Lung (tissue), 12 donors: Measurements from ENCODE around the gene HPSE2. TPM values are rescaled to one million over a fixed set of nuclear protein-coding genes. Genes with fewer than 3 reads are reported as not detected.

Source experiments
- ATAC-seq: fragments of 200-7000 bp; cut with Tn5 transposase; one replicate; pipeline ENCODE4 v1.9.1; 2020; ENCODE audit warnings: moderate number of reproducible peaks; ENCODE audit not compliant: insufficient read depth, low FRiP score
- DNase-seq, 3 donors: peaks; one replicate each; pipeline ENCODE4 v3.0.0-alpha.2; 2013 to 2017
- H3K27ac ChIP-seq, 2 donors: one replicate each; pipeline ENCODE4 v1.5.1; 2013; ENCODE audit warnings: mild to moderate bottlenecking in 2 of 2, moderate library complexity in 2 of 2, control low read depth in 1 of 2, inconsistent platforms in 1 of 2, low read depth in 1 of 2, low read length in 1 of 2
- H3K27me3 ChIP-seq, 3 donors: one replicate each; pipeline ENCODE4 v1.5.1; 2013; ENCODE audit warnings: low read length in 2 of 3; ENCODE audit not compliant: control insufficient read depth in 3 of 3, insufficient read depth in 3 of 3
- H3K36me3 ChIP-seq, 4 donors: one replicate each; pipeline ENCODE4 v1.5.1; 2013; ENCODE audit warnings: low read length in 4 of 4, mild to moderate bottlenecking in 1 of 4, moderate library complexity in 1 of 4; ENCODE audit not compliant: control insufficient read depth in 4 of 4, insufficient read depth in 4 of 4
- H3K4me1 ChIP-seq, 5 donors: one replicate each; pipeline ENCODE4 v1.5.1; 2013; ENCODE audit warnings: low read length in 5 of 5, mild to moderate bottlenecking in 2 of 5, moderate library complexity in 1 of 5; ENCODE audit not compliant: control insufficient read depth in 5 of 5, insufficient read depth in 5 of 5
- H3K4me3 ChIP-seq: one replicate; pipeline ENCODE4 v1.5.1; 2013; ENCODE audit warnings: mild to moderate bottlenecking, control low read depth, moderate library complexity
- H3K9ac ChIP-seq, 2 donors: one replicate each; pipeline ENCODE4 v1.5.1; 2013; ENCODE audit warnings: low read length in 2 of 2, control low read depth in 1 of 2; ENCODE audit not compliant: insufficient read depth in 1 of 2
- H3K9me3 ChIP-seq, 4 donors: one replicate each; pipeline ENCODE4 v1.5.1; 2013; ENCODE audit warnings: low read length in 3 of 4, mild to moderate bottlenecking in 1 of 4, moderate library complexity in 1 of 4; ENCODE audit not compliant: control insufficient read depth in 4 of 4, insufficient read depth in 3 of 4
- WGBS, 2 donors: extraction: QIAGEN DNeasy Blood & Tissue Kit; methylation state at CpG; one replicate each; pipeline ENCODE4 v1.1.7; 2013; 5-methylcytosine and 5-hydroxymethylcytosine counted together
- polyA plus RNA-seq, 2 donors: library from polyadenylated mRNA; stranded (reverse); fragments of 200-250 nt; gene quantifications; one replicate each; pipeline ENCODE4 v1.2.1, GENCODE V29; 2013
- total RNA-seq, 2 donors: library from RNA; depleted of rRNA in 1 of 2; stranded (reverse); fragments of >200 nt in 1 of 2; gene quantifications; one replicate each; pipeline ENCODE4 v1.2.1, GENCODE V29; 2014 to 2021
- TF ChIP-seq, protein P1 (sequence below): IDR thresholded peaks from 2 replicates; pipeline ENCODE4 v1.5.1; 2012; ENCODE audit warnings: mild to moderate bottlenecking; ENCODE audit errors: control extremely low read depth, extremely low read depth
- donor health status: control.
- donor health status: control.
- donor health status: Bipolar disorder and iron deficiency.
- donor health status: healthy.
- donor health status: DM: yes; HTN: yes; CAD: no.

Gene HPSE2
- total and polyA plus RNA-seq, 4 donors, result 0.32 to 47.3 (median 1.9) TPM

DNA sequence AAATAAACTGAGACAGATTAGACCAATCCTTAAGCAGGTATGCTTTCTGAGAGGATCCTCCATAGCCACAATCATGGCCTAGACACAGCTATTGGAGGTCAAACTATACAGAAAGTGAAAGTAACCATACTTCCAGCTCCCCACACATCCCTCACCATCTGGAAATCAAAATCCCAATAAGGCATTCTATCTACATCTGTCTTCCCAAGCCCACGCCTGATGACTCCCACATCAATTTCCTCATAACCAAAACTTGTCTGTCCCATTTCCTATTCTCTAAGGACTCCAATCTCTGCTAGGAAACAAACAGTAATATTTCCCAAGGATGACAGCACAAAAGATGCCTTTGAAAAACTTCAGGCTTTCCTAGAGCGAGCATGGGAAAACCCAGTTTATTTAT is 541.6 kb downstream of the HPSE2 start:
- H3K4me1 ChIP-seq, result peaks cover 0 to 13% (median 0%) of the 10 kb centered on the region in 5 donors
- TF ChIP-seq, protein P1, sequence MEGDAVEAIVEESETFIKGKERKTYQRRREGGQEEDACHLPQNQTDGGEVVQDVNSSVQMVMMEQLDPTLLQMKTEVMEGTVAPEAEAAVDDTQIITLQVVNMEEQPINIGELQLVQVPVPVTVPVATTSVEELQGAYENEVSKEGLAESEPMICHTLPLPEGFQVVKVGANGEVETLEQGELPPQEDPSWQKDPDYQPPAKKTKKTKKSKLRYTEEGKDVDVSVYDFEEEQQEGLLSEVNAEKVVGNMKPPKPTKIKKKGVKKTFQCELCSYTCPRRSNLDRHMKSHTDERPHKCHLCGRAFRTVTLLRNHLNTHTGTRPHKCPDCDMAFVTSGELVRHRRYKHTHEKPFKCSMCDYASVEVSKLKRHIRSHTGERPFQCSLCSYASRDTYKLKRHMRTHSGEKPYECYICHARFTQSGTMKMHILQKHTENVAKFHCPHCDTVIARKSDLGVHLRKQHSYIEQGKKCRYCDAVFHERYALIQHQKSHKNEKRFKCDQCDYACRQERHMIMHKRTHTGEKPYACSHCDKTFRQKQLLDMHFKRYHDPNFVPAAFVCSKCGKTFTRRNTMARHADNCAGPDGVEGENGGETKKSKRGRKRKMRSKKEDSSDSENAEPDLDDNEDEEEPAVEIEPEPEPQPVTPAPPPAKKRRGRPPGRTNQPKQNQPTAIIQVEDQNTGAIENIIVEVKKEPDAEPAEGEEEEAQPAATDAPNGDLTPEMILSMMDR, result no peak
- peaks cover 0 to 2% (median 0%) of the 10 kb centered on the region in 4 donors for H3K9me3 ChIP-seq
- H3K27me3 ChIP-seq, result no peaks in the 10 kb centered on the region
- 63 to 68% methylated on average over 2 of the region's 2 CpGs for WGBS, 2 donors
- peak in 2 of 3 donors; percentile 21 to 33 for DNase-seq
- H3K4me3 ChIP-seq, result no peak overlapping the region
- no peak overlapping the region for H3K27ac ChIP-seq
- H3K36me3 ChIP-seq, result no peaks in the 10 kb centered on the region
- no peak overlapping the region for H3K9ac ChIP-seq
- no peak for ATAC-seq

DNA sequence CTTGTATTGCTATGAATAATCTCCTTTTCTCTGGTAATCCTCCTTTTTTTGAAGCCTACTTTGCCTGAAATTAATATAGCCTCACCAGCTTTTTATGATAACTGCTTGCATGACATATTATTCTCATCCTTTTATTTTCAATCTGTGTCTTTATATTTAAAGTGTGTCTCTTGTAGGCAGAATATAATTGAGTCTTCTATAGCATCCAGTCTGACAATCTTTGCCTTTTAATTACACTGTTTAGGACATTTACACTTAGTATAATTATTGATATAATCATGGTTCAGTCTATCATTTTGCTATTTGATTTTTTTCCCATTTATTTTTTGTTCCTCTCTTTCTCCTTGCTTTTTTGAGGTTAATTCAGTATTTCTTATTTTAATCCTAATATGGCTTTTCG is 548.0 kb downstream of the HPSE2 start:
- no peak for ATAC-seq
- no peak overlapping the region for H3K4me3 ChIP-seq
- peaks cover 0 to 2% (median 2%) of the 10 kb centered on the region in 4 donors for H3K9me3 ChIP-seq
- 58 to 98% methylated on average over 1 of the region's 1 CpG for WGBS, 2 donors
- no peak overlapping the region for H3K9ac ChIP-seq
- H3K27ac ChIP-seq, result no peak overlapping the region
- H3K36me3 ChIP-seq, result no peaks in the 10 kb centered on the region
- TF ChIP-seq, protein P1, result no peak
- no peaks in the 10 kb centered on the region for H3K27me3 ChIP-seq
- H3K4me1 ChIP-seq, result no peaks in the 10 kb centered on the region
- DNase-seq, result no peak

DNA sequence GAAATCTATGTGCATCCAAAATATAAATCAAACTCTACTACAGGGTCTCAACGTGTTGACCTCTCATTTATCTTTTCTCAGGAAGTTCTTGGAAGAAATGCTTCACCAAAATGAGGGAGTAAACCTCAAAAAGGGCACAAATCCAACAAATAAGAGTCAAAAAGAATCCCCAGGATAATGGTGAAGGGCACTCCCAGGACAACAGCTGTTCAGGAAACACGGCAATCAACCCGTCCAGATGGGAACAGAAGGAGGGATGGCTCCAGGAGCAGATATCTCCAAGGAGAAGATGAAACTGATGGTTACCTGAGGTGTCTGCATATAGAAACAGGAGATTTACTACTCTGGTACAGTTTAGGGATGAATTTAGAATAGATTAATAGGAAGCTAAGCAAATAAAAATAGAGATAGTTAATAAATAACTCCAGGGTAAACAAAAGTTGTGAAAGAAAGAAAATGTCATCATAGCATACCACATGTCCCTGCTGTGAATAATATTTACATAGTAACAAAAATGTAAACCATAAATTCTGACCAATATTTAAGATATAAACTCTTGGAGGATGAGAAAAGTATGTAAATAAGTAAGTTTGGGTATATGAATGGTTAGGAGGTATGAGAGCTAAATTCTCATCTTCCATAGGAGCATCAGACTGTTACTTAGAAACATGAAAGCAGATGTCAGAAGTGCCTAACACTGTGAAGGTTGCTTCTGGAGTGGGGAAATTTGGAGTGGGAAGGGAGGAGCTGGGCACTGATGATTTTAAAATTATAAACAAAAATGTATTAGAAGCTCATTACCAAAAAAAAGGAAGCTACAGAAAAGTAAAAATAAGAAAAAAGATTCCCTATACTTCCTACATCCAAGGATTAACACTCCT is 551.4 kb downstream of the HPSE2 start:
- DNase-seq (peak in 2 of 3 donors; percentile 29 to 46), ATAC-seq (no peak)
- H3K36me3 ChIP-seq, result no peaks in the 10 kb centered on the region
- 19 to 47% methylated on average over 3 of the region's 3 CpGs for WGBS, 2 donors
- H3K9ac ChIP-seq, result no peak overlapping the region
- H3K4me1 ChIP-seq, result no peaks in the 10 kb centered on the region
- H3K27ac ChIP-seq, result no peak overlapping the region
- TF ChIP-seq, protein P1, result no peak
- no peaks in the 10 kb centered on the region for H3K27me3 ChIP-seq
- H3K4me3 ChIP-seq, result no peak overlapping the region
- H3K9me3 ChIP-seq, result peaks cover 0 to 2% (median 2%) of the 10 kb centered on the region in 4 donors

DNA sequence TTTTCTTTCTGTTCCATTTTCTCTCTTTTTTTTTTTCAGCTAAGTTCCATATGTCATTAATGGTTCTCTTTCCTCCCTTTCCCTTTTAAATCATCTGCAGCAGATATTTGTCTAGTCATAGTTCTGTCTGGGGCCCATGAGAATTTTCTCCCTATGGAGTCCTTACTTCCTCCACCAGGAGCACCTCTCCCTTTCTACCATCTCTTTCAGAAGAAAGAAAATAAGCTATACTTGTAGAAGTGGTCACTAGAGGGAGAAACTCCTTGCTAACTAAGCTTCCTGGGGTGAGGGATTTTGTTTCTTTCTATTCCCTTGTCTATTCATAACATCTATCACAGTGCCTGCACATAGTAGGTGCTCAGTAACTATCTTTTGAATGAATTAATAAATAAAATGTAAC is 558.8 kb downstream of the HPSE2 start:
- no peak for ATAC-seq
- no peak overlapping the region for H3K4me3 ChIP-seq
- no peaks in the 10 kb centered on the region for H3K9me3 ChIP-seq
- no peaks in the 10 kb centered on the region for H3K4me1 ChIP-seq
- no peak overlapping the region for H3K27ac ChIP-seq
- no peaks in the 10 kb centered on the region for H3K36me3 ChIP-seq
- TF ChIP-seq, protein P1, result no peak
- H3K27me3 ChIP-seq, result no peaks in the 10 kb centered on the region
- H3K9ac ChIP-seq, result no peak overlapping the region
- DNase-seq, result no peak
